Brain pericyte (primary cell): ENCODE data around the gene MC4R.

ENCODE experiments used
- DNase-seq: peaks from one replicate; pipeline ENCODE4 v3.0.0-alpha.2; 2012; ENCODE audit warnings: low read depth, low spot score

Gene MC4R

DNA sequence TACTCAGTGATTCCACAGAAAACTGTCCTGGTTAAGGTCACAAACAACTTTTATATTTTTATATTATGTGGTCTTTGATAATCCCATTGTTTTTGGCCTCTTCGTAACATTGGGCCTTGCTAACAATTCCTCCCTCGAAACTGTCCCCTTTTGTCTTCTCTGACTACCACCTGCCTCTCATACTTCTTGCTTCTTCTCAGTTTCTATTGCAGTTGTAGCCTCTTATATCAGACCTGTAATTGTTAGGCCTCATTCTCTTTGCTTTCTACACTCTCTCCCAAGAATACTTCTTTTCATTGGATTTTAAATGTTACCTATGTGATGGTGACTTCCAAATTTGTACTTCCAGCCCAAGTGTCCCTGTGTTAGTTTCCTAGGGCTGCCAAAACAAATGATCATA is 44.7 kb downstream of the MC4R start:
- no peak for DNase-seq

DNA sequence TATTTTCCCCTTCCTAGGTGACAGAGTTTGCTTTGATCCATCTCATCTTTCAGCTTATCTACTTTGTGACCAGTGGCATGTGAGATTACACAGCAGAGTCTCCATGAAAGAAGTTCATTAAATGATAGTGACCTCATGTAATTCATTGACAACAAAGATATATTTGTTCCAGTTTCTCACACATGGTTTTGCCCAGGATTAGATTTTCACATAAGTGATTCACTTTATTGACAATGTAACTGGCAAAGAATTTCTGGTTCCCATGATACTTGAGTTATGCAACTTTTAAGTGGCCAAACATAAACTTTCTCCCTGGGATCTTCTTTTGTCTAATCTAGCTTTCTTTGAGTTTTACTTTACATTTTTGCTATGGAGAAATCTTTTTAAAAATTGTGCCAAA is 50.0 kb downstream of the MC4R start:
- DNase-seq: no peak
